ENCODE results near the gene FASN. TPM values are rescaled to one million over a fixed set of nuclear protein-coding genes. Genes with fewer than 3 reads are reported as not detected.

Gene FASN
- total RNA-seq, 1 experiment from 2014 or later, result 433 TPM

DNA sequence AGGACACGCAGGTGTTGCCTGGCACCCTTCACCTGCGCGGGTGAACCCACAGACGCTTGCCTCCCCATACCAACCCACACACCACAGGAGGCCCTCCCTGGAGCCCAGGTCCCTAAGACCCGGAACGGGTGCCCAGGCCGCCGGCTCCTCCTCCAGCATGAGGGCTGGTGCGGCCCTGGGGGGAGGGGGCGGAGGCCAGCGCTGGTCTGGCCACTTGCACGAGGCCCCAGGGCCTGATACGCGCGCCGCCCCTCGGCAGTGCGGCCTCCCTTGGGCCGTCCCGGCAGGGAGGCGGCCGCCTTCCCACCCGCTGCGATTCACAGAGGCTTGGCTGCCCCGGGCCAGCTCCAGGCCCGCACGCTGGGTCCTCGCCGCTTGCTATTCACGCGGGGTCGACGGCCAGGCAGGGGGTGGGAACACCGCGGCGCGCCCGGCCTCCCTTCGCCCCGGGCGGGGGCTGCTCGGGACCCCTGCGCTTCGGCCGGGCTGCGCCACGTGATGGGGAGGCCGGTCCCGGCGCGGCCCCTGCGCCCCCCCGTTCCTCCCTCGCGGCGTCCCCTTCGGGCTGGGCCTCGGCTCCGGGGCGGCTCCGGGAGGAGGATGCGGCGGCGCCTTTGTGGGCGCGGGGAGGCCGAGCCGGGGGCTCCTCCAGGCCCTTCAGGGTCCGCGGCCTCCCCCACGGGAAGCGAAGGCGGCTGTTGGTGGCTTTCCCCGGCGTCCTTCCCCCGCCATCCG lies 685 bp downstream of the FASN start:
- peaks cover 20% of the 10 kb centered on the region; the same call in 1 of the 2 replicates for H3K79me2 ChIP-seq (ENCODE audit: insufficient read depth, low read length)
- H4K20me1 ChIP-seq (ENCODE audit: control insufficient read depth, insufficient read depth, insufficient read length), result no peaks in the 10 kb centered on the region
- peaks cover 8% of the 10 kb centered on the region for H3K79me1 ChIP-seq (ENCODE audit: insufficient read depth, low read depth, low read length, poor library complexity, severe bottlenecking)
- H4K8ac ChIP-seq (replicated peaks; ENCODE audit: insufficient read length, low read depth, low read length), result no peak overlapping the region
- no CpG with 5 or more reads among the region's 77 CpGs for WGBS (ENCODE audit: extremely low coverage, insufficient read length, low lambda C conversion rate)
- H2BK12ac ChIP-seq (ENCODE audit: insufficient read length, low read depth, low read length), result no peak overlapping the region
- no peak overlapping the region for H3K27ac Mint-ChIP-seq
- TF ChIP-seq, protein P1, sequence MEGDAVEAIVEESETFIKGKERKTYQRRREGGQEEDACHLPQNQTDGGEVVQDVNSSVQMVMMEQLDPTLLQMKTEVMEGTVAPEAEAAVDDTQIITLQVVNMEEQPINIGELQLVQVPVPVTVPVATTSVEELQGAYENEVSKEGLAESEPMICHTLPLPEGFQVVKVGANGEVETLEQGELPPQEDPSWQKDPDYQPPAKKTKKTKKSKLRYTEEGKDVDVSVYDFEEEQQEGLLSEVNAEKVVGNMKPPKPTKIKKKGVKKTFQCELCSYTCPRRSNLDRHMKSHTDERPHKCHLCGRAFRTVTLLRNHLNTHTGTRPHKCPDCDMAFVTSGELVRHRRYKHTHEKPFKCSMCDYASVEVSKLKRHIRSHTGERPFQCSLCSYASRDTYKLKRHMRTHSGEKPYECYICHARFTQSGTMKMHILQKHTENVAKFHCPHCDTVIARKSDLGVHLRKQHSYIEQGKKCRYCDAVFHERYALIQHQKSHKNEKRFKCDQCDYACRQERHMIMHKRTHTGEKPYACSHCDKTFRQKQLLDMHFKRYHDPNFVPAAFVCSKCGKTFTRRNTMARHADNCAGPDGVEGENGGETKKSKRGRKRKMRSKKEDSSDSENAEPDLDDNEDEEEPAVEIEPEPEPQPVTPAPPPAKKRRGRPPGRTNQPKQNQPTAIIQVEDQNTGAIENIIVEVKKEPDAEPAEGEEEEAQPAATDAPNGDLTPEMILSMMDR (conservative IDR thresholded peaks at IDR 0.05), result no peak
- H3K18ac ChIP-seq (ENCODE audit: insufficient read length, low read depth, low read length), result no peak overlapping the region
- no peak overlapping the region for H2AFZ ChIP-seq (ENCODE audit: low read length)
- peak overlapping the region; percentile 74 to 82 for H3K4me3 Mint-ChIP-seq
- no peak overlapping the region for H2BK120ac ChIP-seq (ENCODE audit: low read depth, low read length, poor library complexity, severe bottlenecking)
- no peak overlapping the region for H3K56ac ChIP-seq (ENCODE audit: insufficient read length, low read depth, low read length)
- no peak overlapping the region for H2AK5ac ChIP-seq (ENCODE audit: insufficient read length, low read length)
- H3K4me1 Mint-ChIP-seq, result peaks cover 20 to 40% of the 10 kb centered on the region in 2 experiments
- H3K23me2 ChIP-seq (ENCODE audit: insufficient read length, low read depth, low read length, poor library complexity, severe bottlenecking), result peaks cover 14% of the 10 kb centered on the region
- H3K4me2 ChIP-seq (ENCODE audit: insufficient read depth, insufficient read length, low read length), result peak overlapping the region; percentile 73
- H3K23ac ChIP-seq (ENCODE audit: insufficient read length, low read depth, low read length), result no peak overlapping the region
- no peak for DNase-seq
- no peak overlapping the region for H3T11ph ChIP-seq (ENCODE audit: low read length)
- H3K27me3 ChIP-seq (ENCODE audit: insufficient read depth, low read length), result no peaks in the 10 kb centered on the region
- H3K14ac ChIP-seq (ENCODE audit: insufficient read depth, low read length), result peak overlapping the region; percentile 33; the same call in 1 of the 2 replicates
- no peak overlapping the region for H2BK5ac ChIP-seq (ENCODE audit: insufficient read length, low read length)
- no peaks in the 10 kb centered on the region for H3K4me1 ChIP-seq (ENCODE audit: insufficient read depth, low read length)
- H2BK15ac ChIP-seq (ENCODE audit: low read depth, low read length), result no peak overlapping the region
- peak overlapping the region; percentile 53 for H3K9ac ChIP-seq (ENCODE audit: extremely low read depth, insufficient read length, low read length)
- no peak overlapping the region for H2BK20ac ChIP-seq (ENCODE audit: low read depth, low read length, poor library complexity, severe bottlenecking)
- no peak overlapping the region for H3K27ac ChIP-seq (ENCODE audit: insufficient read length, low read depth, low read length)
- H3K9me3 Mint-ChIP-seq, result no peaks in the 10 kb centered on the region
- no peaks in the 10 kb centered on the region for H3K27me3 Mint-ChIP-seq (ENCODE audit: low read depth)
- no peaks in the 10 kb centered on the region for H3K9me3 ChIP-seq (ENCODE audit: control insufficient read depth, low read depth, low read length)
- H3K4ac ChIP-seq (ENCODE audit: low read depth, low read length), result no peak overlapping the region
- no peak overlapping the region for H4K5ac ChIP-seq (ENCODE audit: insufficient read length, low read depth, low read length)
- H3K36me3 Mint-ChIP-seq (ENCODE audit: insufficient read depth in 1 of 3, low read depth in 3 of 3), result peaks cover 8 to 29% (median 29%) of the 10 kb centered on the region in 3 experiments; a peak in 6 of 7 replicates
- H4K91ac ChIP-seq (ENCODE audit: insufficient read length, low read depth, low read length), result no peak overlapping the region

Measured in H9 (cell line).